Prostate gland (tissue), 2 donors: ENCODE results near the gene RIC8B.

ENCODE experiments used
- CTCF ChIP-seq, 4 experiments: fragments of 200-600 bp in 2 of 4; fragments of 450-650 bp in 2 of 4; sonication (generic) in 2 of 4; IDR thresholded peaks; 1 replicate in 3 of 4; 2 replicates in 1 of 4; pipeline ENCODE4 v1.5.1; 2016 to 2019; ENCODE audit warnings: antibody characterized with exemption in 4 of 4, mild to moderate bottlenecking in 2 of 4, moderate library complexity in 2 of 4
- POLR2A ChIP-seq: fragments of 450-650 bp; IDR thresholded peaks from one replicate; pipeline ENCODE4 v1.6.1; 2016; ENCODE audit warnings: antibody characterized with exemption, mild to moderate bottlenecking
- POLR2AphosphoS5 ChIP-seq: sonication (generic); formaldehyde crosslinking; IDR thresholded peaks from one replicate; pipeline ENCODE4 v1.6.1; 2017; ENCODE audit warnings: antibody characterized with exemption

- TF ChIP-seq POLR2A (no peak), CTCF (IDR thresholded peaks at IDR 0.05) (no peak), POLR2AphosphoS5 (no peak)
Observed at GRCh38 chr12:106885026-106885425, 110.5 kb downstream of the RIC8B start.
